ENCODE data around the gene PSRC1. TPM values are rescaled to one million over a fixed set of nuclear protein-coding genes. Genes with fewer than 3 reads are reported as not detected.

The PSRC1 gene
- polyA plus RNA-seq, 12 donors: 8.3 to 25.4 (median 12.7) TPM; not detected in 1

DNA sequence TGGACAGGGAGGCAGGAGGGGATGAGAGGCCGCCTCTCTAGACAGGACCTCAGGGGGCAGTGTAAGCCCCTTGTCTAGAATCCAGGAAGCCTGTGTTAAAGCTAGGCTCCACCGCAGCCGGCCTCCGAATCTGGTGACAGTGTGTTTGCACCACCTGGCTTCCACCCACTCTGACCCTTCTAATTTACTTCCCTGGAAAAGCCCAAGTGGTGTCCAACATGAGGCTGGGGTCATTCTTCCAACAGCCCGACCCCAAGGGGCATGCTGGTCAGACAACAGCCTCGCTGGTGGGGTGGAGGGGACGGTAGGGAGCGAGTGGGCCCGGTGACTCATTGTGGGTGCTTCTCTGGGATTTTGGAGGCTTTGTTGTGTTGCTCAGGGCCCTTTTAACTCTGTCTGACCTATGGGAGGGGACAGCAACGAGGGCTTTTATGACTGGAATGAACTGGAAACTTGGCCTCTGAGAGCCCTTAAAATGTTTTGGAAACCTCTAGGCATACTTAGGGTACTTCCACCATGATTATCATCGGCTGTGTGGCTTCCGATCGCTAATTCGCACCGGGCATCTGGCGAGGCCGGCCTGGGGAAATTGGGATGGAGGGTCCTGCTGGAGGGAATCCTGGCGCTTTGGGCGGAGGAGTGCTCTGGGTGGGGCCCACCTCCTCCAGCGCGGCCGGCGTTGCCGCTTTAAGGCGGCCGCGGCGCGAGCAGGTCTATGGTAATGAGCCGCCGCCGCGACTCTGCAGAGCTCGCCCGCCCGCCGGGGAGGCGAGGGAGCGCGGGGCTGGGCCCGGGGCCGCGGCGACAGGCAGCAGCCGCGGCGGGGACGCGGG lies 33.9 kb downstream of the PSRC1 start, which contains the start of gene CELSR2:
CELSR2 (plus strand) TSS at position 743 of the 833 bp plus-strand sequence. CDS start 541 bp downstream, outside the sequence.
- peak; percentile 48 for DNase-seq

DNA sequence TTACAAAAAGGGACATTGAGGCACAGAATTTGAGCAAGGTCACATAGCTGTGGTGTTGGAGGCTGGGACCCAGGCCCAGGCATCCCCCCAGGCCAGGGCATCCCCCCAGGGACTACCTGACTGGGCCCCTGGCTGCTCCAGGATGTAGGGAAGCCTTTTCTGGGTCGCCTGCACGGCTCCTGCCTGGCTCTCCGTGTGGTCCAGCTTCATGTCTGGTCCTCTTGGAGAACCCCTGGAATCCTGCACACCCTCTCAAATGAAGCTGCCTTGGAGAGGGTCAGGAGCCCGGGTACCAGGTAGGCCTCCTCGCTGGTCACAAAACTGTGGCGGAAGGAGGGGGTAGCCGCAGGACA lies 34.5 kb downstream of the PSRC1 start:
- no peak for DNase-seq

DNA sequence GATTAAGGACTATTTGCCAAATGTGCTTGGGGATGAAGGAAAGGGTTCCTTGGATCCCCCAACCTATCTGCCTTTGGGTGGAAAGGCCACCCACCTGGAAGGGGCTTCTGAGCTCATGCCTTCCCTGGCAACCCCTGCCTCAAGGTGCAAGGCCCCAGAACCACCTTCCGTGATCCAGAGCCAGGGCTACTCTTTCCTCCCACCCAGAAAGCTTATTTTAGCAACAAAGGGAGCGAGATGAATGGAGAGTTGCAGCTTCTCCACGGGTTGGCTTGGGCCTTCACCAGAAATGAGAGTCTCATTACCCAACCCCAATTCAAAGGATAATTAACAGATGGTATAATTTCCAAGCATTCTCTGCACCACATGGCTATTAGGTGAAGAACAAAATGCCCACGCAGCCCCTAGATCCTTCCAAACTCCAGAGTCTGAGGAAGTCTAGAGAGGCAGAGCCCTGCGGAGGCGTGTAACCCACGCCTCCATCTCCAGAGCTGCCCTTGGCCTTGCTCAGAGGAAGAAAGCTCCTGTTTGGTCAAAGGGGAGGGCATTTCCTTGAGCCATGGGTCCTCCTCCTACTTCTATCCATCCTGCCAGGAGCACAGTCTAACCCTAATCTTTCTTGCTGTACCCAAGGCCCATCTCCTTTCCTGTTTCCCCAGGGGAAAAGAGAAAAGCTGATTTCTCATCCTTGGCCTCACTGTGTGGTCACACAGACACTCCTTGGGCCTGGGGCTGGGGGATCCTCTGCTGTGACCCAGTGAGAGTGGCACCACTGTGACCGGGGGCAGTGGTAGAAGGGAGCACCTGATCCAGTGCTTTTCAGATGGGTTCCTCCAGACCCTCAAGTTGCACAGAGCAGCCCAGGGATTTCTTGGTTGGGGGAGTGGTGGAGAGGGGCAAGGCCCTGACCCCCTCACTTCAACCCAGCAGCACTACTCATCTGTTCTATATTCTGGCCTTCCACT lies 35.3 kb downstream of the PSRC1 start:
- DNase-seq: no peak

DNA sequence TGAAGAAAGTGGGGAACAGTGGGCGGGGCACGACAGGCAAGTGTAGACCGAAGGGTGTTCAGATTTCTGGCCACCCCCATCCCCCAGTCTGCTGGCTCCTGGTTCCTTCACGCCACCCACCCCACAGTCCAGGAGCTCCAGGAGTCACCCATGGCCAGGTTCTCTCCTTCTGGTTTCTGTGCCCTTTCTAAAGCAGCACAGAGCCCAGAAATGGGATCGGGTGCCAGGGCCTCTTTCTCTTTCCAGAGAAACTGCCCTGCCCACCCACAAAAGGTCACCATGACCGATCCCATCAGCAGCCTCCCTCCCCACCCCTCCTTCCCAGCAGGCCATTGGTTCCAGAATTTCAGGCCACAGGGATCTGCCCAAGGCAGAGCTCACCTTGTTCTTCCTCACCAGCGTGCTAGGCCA lies 36.8 kb downstream of the PSRC1 start:
- DNase-seq: no peak

DNA sequence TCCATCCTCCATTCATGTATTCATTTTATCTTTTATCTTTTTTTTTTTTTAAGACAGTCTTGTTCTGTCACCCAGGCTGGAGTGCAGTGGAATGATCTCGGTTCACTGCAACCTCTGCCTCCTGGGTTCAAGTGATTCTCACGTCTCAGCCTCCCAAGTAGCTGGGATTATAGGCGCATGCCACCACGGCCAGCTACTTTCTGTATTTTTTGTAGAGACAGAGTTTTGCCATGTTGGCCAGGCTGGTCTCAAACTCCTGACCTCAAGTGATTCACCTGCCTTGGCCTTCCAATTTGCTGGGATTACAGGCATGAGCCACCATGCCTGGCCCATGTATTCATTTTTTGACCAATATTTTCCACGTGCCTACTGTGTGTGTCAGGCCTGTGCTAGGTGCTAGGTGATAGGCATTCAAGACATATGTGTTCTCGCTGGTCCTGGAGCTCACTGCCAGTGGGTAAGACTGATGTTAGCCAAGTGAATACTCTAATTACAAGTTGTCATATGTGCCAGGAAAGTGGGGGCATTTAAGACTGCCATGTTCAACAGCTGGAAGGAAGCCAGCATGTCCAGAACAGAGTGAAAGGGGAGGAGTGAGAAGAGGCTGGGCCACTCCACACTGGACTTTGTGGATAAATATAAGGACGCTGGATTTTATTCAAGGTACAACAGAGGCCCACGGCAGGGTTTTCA lies 38.9 kb downstream of the PSRC1 start:
- no peak for DNase-seq

DNA sequence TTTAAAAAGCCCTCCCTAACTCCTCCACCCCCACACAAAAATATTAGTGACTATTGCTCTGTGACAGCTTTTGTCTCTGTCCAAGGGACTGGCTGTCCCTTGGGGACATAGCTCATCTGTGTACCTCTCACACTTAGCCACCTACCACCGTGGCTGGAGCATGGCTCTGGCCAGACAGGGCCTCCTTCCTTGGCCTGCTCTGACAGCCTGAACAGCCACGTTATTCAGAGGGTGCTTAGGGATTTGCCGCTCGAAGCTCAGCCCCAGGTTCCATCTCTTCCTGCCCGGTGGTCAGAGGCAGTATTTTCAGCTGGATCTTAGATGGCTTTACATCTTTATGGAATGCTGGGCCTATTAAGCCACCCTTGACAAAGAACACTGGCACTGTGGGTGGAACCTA lies 39.7 kb downstream of the PSRC1 start:
- DNase-seq: no peak

DNA sequence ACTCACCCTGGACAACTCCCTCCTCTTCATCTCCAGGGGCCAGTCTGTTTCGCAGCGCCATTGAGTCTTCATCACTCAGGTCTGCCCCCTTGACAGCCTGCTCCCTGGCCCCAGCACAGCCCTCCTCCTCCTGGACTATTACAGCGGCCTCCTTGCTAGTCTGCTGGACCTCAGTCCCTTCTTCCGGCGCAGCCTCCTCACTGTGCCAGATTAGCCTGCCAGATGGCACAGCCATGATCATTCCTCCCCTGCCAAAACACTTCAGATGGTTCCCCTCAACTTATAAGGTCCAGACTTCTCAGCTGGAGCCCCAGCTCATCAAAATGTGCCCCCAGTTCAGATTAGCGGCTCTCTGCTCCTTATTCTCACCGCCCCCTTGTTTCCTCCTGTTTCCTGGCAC lies 40.6 kb downstream of the PSRC1 start:
- DNase-seq: no peak

DNA sequence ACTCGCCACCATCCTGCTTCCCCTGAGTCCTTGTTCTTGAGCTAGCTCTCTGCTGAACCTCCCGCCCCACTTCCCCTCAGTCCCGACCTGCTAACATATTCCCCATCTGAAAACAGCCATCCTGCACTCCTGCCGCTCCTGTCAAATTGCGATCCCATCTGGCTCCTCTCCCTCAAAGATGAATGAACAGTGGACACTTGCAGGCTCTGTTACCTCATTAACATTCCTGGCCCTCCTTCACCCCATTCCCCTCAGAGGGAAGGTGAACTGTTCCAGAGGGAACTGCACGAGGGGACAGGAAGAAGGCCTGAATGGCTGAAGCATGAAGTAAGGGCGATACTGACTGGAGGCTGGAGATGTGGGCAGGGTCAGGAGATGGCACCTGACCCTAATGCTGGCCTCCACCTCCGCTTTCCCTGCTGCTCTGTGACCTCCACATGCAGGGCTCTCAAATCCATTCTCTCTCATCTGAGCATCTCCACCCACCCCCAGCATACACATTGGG lies 41.1 kb downstream of the PSRC1 start:
- no peak for DNase-seq

DNA sequence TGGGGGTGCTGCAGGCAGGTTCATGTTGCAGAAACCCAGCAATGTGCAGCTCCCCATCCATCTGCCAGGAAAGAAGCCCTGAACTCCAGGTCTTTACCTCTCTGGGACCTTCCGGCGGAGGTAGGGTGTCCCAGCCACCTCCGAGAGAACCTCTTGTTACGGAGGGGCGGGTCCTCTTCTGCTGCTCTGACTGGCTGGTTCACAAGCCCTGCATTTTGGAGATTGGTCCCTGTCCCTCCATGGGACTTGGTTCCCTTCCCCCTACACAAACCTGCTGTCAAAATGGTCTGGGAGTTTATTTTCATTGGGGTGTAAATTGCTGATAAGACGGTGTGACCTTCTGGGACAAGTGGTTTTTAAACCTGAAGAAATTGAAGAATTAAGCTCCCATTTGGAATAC lies 41.6 kb downstream of the PSRC1 start:
- no peak for DNase-seq

DNA sequence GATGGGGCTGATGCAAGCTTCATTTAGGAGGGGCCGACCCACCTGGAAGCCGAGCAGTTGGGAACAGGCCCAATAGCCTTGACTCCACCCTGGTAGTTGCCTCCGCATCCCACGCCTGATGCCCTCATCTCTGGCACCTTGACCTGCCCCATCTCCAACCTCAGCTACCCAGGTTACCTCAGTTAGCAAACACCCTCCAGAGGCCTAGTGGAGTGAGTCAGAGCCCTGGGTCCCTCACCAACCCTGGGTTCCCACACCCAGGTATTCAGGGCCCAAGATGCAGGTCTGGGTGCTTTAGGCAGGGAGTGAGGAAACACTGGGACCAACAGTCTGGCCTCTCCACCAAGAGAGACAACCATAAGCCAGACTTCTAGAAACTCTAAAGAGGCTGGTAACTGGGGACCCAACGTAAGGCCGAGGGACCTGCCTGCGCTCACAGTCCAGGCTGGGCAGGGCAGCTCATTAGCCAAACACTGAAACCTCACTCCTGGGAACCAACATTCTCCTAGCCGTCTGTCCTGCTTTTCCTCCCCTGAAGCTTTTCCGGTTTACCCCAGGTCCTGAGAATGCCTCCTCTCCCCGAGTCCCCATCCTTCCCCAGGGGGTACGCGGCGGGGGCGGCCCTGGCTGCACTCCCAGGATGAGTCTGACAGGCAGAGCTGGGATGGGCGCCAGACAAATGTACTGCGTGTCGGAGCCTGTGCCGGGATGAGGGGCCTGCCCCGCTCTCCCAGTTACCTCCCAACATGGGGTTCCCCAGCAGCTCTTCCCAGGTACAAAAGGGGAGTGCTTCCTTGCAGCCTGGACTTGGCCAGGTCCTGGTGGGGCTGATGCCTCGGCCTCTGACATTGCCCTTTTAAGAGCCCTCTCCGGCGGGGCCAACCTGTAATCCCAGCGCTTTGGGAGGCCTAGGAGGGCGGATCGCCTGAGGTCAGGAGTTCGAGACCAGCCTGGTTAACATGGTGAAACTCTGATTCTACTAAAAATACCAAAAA lies 42.5 kb downstream of the PSRC1 start:
- peak; percentile 53 for DNase-seq

DNA sequence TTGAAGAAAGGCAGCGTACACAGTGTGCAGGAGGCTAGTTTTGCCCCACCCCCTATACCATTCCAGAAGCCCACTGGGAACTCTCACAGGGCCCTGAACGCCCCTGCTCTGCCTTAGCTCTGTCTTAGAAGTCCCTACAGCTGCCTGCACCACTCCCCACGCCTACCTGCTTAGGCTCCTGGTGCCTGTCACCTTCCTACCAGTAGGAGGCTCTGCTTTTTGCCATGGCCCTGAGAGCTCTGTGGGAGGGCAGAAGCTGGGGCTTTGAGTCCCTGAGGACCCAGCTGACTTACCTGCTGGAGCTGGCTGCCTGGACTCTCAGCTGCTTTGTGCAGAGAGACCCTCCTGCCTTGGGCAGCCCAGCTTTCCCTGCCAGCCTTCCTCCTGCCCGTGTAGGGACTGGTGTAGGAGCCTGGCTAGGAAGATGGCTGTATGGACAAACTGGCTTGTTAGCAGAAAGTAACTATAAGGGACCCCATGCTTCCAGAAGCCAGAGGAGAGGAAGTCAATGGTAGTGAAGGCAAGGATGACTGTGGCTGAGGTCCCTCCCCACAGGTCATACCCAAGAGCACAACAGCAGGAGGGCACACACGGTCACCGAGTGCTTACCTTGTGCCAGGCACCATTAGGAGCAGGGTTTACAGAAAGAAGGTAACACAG lies 43.4 kb downstream of the PSRC1 start:
- DNase-seq: no peak

DNA sequence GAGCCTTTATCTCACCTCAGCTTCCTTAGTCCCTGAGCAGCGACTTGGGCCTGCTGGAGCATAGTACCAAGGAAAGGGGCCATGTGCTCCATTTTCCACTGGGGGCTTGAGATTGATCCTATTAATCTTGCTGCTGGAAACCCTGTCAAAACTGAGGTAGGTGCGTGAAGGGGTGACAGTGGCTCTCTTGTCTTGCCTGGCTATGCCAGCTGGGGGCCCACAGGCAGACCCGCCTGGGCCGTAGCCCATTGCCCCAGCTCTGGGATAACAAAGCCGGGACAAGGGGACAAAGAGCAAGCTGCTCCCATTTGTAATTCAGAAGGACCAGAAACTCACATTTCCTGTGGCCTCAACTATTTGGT lies 43.9 kb downstream of the PSRC1 start:
- no peak for DNase-seq

DNA sequence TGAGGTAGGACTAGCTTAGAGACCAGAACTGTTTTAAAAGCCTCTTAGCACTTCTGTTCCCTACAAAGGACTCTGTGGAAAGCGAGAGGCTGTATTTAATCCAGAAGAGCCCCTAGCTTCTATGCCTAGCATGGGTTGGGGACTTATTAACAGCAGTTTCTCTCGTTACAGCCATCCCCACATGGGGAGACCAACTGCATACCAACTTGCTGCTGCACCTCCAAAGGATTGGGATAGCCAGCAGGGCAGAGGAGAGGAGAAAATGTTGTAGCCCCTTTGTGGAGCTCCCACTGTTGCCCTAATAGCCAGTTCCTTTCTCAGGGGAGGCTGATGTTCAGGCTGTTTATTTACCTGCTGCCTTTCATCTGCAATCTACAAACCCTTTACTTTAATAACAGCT lies 44.6 kb downstream of the PSRC1 start:
- no peak for DNase-seq

DNA sequence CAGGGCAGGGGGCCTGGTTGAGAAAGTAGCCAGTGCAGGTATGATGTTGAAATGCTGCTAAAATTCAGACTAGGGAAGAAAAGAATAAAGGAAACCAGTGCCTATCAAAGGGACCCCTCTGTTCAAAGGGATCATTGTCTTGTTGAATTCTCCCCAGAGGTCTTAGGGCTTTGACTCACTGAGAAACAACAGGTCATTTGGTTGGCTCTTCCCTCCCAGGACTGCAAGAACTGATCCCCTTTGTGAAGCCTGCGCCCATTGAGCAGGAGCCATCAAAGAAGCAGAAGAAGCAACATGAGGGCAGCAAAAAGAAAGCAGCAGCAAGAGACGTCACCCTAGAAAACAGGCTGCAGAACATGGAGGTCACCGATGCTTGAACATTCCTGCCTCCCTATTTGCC lies 45.4 kb downstream of the PSRC1 start:
- no peak for DNase-seq

DNA sequence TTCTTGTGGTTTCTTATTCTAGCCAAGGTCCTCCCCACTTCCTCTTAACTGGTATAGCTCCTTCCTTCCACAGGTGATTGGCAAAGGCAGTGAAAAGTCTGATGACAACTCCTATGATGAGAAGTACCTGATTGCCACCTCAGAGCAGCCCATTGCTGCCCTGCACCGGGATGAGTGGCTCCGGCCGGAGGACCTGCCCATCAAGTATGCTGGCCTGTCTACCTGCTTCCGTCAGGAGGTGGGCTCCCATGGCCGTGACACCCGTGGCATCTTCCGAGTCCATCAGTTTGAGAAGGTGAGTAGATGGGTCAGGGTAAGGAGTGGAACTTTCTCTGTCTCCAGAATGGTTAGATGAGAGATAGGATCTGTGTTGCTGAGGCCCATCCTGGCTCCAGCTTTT lies 47.8 kb downstream of the PSRC1 start:
- DNase-seq: no peak

DNA sequence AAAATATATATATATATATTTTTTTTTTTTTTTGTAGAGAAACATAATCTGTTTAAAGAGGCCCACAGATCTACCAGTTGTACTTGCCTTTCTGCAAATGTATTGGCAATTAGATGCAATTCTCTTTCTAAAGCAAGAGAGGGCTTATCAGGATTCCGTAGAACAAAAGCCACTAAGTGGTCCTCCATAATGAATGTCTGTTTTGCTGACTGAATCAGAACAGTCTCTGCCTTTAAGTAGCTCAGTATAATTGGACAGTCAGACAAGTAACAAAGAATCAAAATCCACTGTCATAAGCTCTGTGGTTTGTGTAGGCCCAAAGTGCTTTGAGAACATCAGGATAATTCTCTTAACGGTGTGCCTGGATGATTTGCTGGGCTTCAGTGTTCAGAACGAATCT lies 51.9 kb downstream of the PSRC1 start:
- no peak for DNase-seq
